Thyroid gland (tissue), 4 donors: ENCODE data around the gene SLC22A17. TPM values are rescaled to one million over a fixed set of nuclear protein-coding genes. Genes with fewer than 3 reads are reported as not detected.

ENCODE experiments used
- DNase-seq, 2 donors: peaks; one replicate each; pipeline ENCODE4 v3.0.0-alpha.2; 2019
- H3K27ac ChIP-seq, 3 donors: fragments of 200-600 bp; sonication (generic); 1 replicate in 2 of 3; 2 replicates in 1 of 3; pipeline ENCODE4 v1.5.1; 2016 to 2019; ENCODE audit warnings: mild to moderate bottlenecking in 1 of 3, moderate library complexity in 1 of 3
- H3K27me3 ChIP-seq: fragments of 200-600 bp; sonication (generic); one replicate; pipeline ENCODE4 v1.5.1; 2019
- H3K36me3 ChIP-seq, 2 donors: fragments of 200-600 bp; sonication (generic); one replicate each; pipeline ENCODE4 v1.5.1; 2016 to 2019
- H3K4me1 ChIP-seq, 2 donors: fragments of 200-600 bp; sonication (generic); one replicate each; pipeline ENCODE4 v1.5.1; 2017 to 2019
- H3K4me3 ChIP-seq, 3 donors: fragments of 200-600 bp; sonication (generic); replicated peaks in 1 of 3; 1 replicate in 2 of 3; 2 replicates in 1 of 3; pipeline ENCODE4 v1.5.1; 2016; ENCODE audit warnings: mild to moderate bottlenecking in 1 of 3
- H3K9me3 ChIP-seq: fragments of 200-600 bp; sonication (generic); one replicate; pipeline ENCODE4 v1.5.1; 2017
- POLR2A ChIP-seq, 2 donors: fragments of 450-650 bp; IDR thresholded peaks; one replicate each; pipeline ENCODE4 v1.6.1; 2017; ENCODE audit warnings: antibody characterized with exemption in 2 of 2, mild to moderate bottlenecking in 2 of 2, moderate library complexity in 1 of 2
- WGBS, 2 donors: methylation state at CpG; one replicate each; pipeline ENCODE4 v1.1.5; 2017; 5-methylcytosine and 5-hydroxymethylcytosine counted together
- intact Hi-C: fragments of 100-400 bp; cut with DNase I; formaldehyde crosslinking; loops from one replicate; pipeline ENCODE4 v1.15.1; 2023
- total RNA-seq, 4 donors: library from RNA; depleted of rRNA; stranded (reverse); fragments of >200 nt; gene quantifications; one replicate each; pipeline ENCODE4 v1.2.3, GENCODE V29; 2016
- TF ChIP-seq, protein P1 (sequence below), 6 experiments: fragments of 200-600 bp in 3 of 6; fragments of 450-650 bp in 3 of 6; sonication (generic) in 3 of 6; IDR thresholded peaks; one replicate each; pipeline ENCODE4 v1.5.1; 2016 to 2019; ENCODE audit warnings: antibody characterized with exemption in 6 of 6, mild to moderate bottlenecking in 2 of 6, inconsistent platforms in 1 of 6, moderate library complexity in 1 of 6

Gene SLC22A17
- total RNA-seq, 4 donors from 2014 or later: 27.5 to 94.2 (median 53.7) TPM

- H3K27ac ChIP-seq: no peak overlapping the region
- peaks cover 0 to 6% of the 10 kb centered on the region in 2 donors for H3K4me1 ChIP-seq
Observed at GRCh38 chr14:23359722-23360447, 7.2 kb upstream of the SLC22A17 start.

GRCh38 chr14:23359167-23359626 lies 6.5 kb upstream of the SLC22A17 start:
- no peaks in the 10 kb centered on the region for H3K36me3 ChIP-seq

More at GRCh38 chr14:23359722-23360447, 7.2 kb upstream of the SLC22A17 start:
- DNase-seq: no peak
- intact Hi-C loops: no loop called here
- H3K4me3 ChIP-seq: no peak overlapping the region
- 90 to 94% methylated on average over 13 to 22 of the region's 22 CpGs for WGBS, 2 donors
- no peaks in the 10 kb centered on the region for H3K36me3 ChIP-seq
- H3K9me3 ChIP-seq: no peaks in the 10 kb centered on the region
- TF ChIP-seq POLR2A (IDR thresholded peaks at IDR 0.05): no peak
- TF ChIP-seq, protein P1, sequence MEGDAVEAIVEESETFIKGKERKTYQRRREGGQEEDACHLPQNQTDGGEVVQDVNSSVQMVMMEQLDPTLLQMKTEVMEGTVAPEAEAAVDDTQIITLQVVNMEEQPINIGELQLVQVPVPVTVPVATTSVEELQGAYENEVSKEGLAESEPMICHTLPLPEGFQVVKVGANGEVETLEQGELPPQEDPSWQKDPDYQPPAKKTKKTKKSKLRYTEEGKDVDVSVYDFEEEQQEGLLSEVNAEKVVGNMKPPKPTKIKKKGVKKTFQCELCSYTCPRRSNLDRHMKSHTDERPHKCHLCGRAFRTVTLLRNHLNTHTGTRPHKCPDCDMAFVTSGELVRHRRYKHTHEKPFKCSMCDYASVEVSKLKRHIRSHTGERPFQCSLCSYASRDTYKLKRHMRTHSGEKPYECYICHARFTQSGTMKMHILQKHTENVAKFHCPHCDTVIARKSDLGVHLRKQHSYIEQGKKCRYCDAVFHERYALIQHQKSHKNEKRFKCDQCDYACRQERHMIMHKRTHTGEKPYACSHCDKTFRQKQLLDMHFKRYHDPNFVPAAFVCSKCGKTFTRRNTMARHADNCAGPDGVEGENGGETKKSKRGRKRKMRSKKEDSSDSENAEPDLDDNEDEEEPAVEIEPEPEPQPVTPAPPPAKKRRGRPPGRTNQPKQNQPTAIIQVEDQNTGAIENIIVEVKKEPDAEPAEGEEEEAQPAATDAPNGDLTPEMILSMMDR (IDR thresholded peaks at IDR 0.05): no peak
- no peaks in the 10 kb centered on the region for H3K27me3 ChIP-seq

GRCh38 chr14:23358553-23359166 lies 6.0 kb upstream of the SLC22A17 start:
- no peak overlapping the region for H3K4me3 ChIP-seq
- intact Hi-C loops: no loop called here
- DNase-seq: no peak
- 81 to 88% methylated on average over 10 to 12 of the region's 12 CpGs for WGBS, 2 donors
- no peaks in the 10 kb centered on the region for H3K36me3 ChIP-seq
- TF ChIP-seq, protein P1 (IDR thresholded peaks at IDR 0.05): no peak
- TF ChIP-seq POLR2A (IDR thresholded peaks at IDR 0.05): no peak
- H3K27ac ChIP-seq: no peak overlapping the region
- H3K4me1 ChIP-seq: no peaks in the 10 kb centered on the region
- no peaks in the 10 kb centered on the region for H3K9me3 ChIP-seq
- H3K27me3 ChIP-seq: no peaks in the 10 kb centered on the region

More at GRCh38 chr14:23359167-23359626, 6.5 kb upstream of the SLC22A17 start:
- peaks cover 0 to 2% of the 10 kb centered on the region in 2 donors for H3K4me1 ChIP-seq
- intact Hi-C loops: no loop called here
- H3K4me3 ChIP-seq: no peak overlapping the region
- no peaks in the 10 kb centered on the region for H3K9me3 ChIP-seq
- DNase-seq: no peak
- H3K27ac ChIP-seq: no peak overlapping the region
- WGBS, 2 donors: 80 to 82% methylated on average over 1 to 5 of the region's 11 CpGs
- no peaks in the 10 kb centered on the region for H3K27me3 ChIP-seq
- TF ChIP-seq, protein P1 (IDR thresholded peaks at IDR 0.05): no peak
- TF ChIP-seq POLR2A (IDR thresholded peaks at IDR 0.05): no peak

- Histone ChIP-seq H3K9me3 (no peaks in the 10 kb centered on the region), H3K36me3 (no peaks in the 10 kb centered on the region), H3K4me1 (peaks cover 0 to 4% of the 10 kb centered on the region in 2 donors), H3K27ac (no peak overlapping the region), H3K4me3 (no peak overlapping the region), H3K27me3 (no peaks in the 10 kb centered on the region)
- no peak for TF ChIP-seq POLR2A (IDR thresholded peaks at IDR 0.05)
- TF ChIP-seq, protein P1 (IDR thresholded peaks at IDR 0.05): no peak
- DNase-seq: no peak
- 87 to 88% methylated on average over 3 of the region's 3 CpGs for WGBS, 2 donors
- intact Hi-C loops: no loop called here
Observed at GRCh38 chr14:23358042-23358441, 5.4 kb upstream of the SLC22A17 start.

DNA sequence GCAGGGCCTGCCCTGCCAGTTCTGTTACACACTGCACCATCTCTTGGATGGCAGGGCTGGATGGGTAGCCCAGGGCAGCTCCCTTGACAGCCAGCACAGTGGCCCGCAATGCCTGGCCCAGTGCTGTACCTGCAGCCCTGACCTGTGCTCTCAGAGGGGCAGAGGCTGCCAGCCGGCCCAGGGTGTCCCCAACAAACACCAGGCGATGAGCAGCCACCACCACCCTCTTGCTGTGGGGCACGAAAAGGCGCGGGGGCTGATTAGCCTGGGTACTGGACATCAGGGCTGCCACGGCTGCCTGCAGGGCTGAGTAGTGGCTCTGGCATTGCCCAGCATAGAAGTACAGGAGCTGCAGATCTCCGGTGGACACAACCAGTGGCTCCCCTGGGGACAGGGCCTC lies 4.6 kb upstream of the SLC22A17 start:
- no peaks in the 10 kb centered on the region for H3K9me3 ChIP-seq
- DNase-seq: no peak
- H3K4me1 ChIP-seq: peaks cover 0 to 6% of the 10 kb centered on the region in 2 donors
- no peaks in the 10 kb centered on the region for H3K36me3 ChIP-seq
- H3K4me3 ChIP-seq: no peak overlapping the region
- 50 to 92% methylated on average over 1 to 6 of the region's 8 CpGs for WGBS, 2 donors
- no peaks in the 10 kb centered on the region for H3K27me3 ChIP-seq
- intact Hi-C loops: no loop called here
- no peak overlapping the region for H3K27ac ChIP-seq
- no peak for TF ChIP-seq POLR2A (IDR thresholded peaks at IDR 0.05)
- TF ChIP-seq, protein P1 (IDR thresholded peaks at IDR 0.05): no peak
